Epithelial cell of prostate (primary cell): ENCODE data around the gene GLIS1.
"Not testable (repeated sequence)": the region's sequence is repeated elsewhere in the genome, so short reads cannot be mapped to it uniquely, and the experiment has no call there.

ENCODE experiments used
- DNase-seq: peaks from one replicate; pipeline ENCODE4 v3.0.0-alpha.2; 2011; ENCODE audit warnings: low read depth, low spot score
- H3K27ac ChIP-seq: fragments of 450-650 bp; 2 replicates; pipeline ENCODE4 v1.5.1; 2017; ENCODE audit warnings: mild to moderate bottlenecking

GLIS1 gene

GRCh38 chr1:53657891-53658396 lies 81.0 kb downstream of the GLIS1 start:
- H3K27ac ChIP-seq, result no peak overlapping the region
- DNase-seq, result no peak

- no peak for DNase-seq
- H3K27ac ChIP-seq, result no peak overlapping the region
These were observed 81.5 kb downstream of the GLIS1 start for GRCh38 chr1:53657531-53657805.

GRCh38 chr1:53656747-53657530 lies 82.0 kb downstream of the GLIS1 start:
- no peak overlapping the region for H3K27ac ChIP-seq
- no peak for DNase-seq

GRCh38 chr1:53655931-53656746 lies 82.8 kb downstream of the GLIS1 start:
- DNase-seq, result no peak
- H3K27ac ChIP-seq, result no peak overlapping the region

GRCh38 chr1:53654216-53655210 lies 84.5 kb downstream of the GLIS1 start:
- no peak overlapping the region for H3K27ac ChIP-seq

GRCh38 chr1:53653631-53654030 lies 85.3 kb downstream of the GLIS1 start:
- no peak overlapping the region for H3K27ac ChIP-seq
- no peak for DNase-seq

More at GRCh38 chr1:53654216-53655210, 84.5 kb downstream of the GLIS1 start:
- DNase-seq, result no peak

GRCh38 chr1:53653200-53653575 lies 85.8 kb downstream of the GLIS1 start:
- H3K27ac ChIP-seq, result no peak overlapping the region
- no peak for DNase-seq

GRCh38 chr1:53652441-53653199 lies 86.3 kb downstream of the GLIS1 start:
- H3K27ac ChIP-seq, result no peak overlapping the region
- DNase-seq, result no peak

GRCh38 chr1:53651356-53651755 lies 87.6 kb downstream of the GLIS1 start:
- H3K27ac ChIP-seq, result no peak overlapping the region
- DNase-seq, result no peak

- no peak overlapping the region for H3K27ac ChIP-seq
- DNase-seq, result no peak
These were observed 90.4 kb downstream of the GLIS1 start for GRCh38 chr1:53648516-53648915.

GRCh38 chr1:53647915-53648314 lies 91.0 kb downstream of the GLIS1 start:
- H3K27ac ChIP-seq, DNase-seq: not testable (repeated sequence)

- no peak for DNase-seq
- H3K27ac ChIP-seq, result no peak overlapping the region
These were observed 92.2 kb downstream of the GLIS1 start for GRCh38 chr1:53646732-53647131.

GRCh38 chr1:53645690-53646078 lies 93.3 kb downstream of the GLIS1 start:
- DNase-seq, result no peak
- no peak overlapping the region for H3K27ac ChIP-seq

- H3K27ac ChIP-seq, result no peak overlapping the region
- no peak for DNase-seq
These were observed 93.9 kb downstream of the GLIS1 start for GRCh38 chr1:53644909-53645689.

- no peak overlapping the region for H3K27ac ChIP-seq
- no peak for DNase-seq
These were observed 94.5 kb downstream of the GLIS1 start for GRCh38 chr1:53644496-53644895.

- no peak for DNase-seq
- no peak overlapping the region for H3K27ac ChIP-seq
These were observed 95.0 kb downstream of the GLIS1 start for GRCh38 chr1:53643881-53644390.

GRCh38 chr1:53643041-53643880 lies 95.7 kb downstream of the GLIS1 start:
- no peak overlapping the region for H3K27ac ChIP-seq
- no peak for DNase-seq

GRCh38 chr1:53642607-53643006 lies 96.4 kb downstream of the GLIS1 start:
- DNase-seq, result no peak
- H3K27ac ChIP-seq, result no peak overlapping the region
